GM12801 (cell line): ENCODE data around the gene RXYLT1.

Source experiments
- TF ChIP-seq, protein P1 (sequence below): IDR thresholded peaks from one replicate; pipeline ENCODE4 v1.5.1; 2011; ENCODE audit warnings: control low read depth; ENCODE audit not compliant: insufficient read length; ENCODE audit errors: extremely low read depth

The RXYLT1 gene

GRCh38 chr12:63828867-63829266, 49.2 kb downstream of the RXYLT1 start:
- TF ChIP-seq, protein P1, sequence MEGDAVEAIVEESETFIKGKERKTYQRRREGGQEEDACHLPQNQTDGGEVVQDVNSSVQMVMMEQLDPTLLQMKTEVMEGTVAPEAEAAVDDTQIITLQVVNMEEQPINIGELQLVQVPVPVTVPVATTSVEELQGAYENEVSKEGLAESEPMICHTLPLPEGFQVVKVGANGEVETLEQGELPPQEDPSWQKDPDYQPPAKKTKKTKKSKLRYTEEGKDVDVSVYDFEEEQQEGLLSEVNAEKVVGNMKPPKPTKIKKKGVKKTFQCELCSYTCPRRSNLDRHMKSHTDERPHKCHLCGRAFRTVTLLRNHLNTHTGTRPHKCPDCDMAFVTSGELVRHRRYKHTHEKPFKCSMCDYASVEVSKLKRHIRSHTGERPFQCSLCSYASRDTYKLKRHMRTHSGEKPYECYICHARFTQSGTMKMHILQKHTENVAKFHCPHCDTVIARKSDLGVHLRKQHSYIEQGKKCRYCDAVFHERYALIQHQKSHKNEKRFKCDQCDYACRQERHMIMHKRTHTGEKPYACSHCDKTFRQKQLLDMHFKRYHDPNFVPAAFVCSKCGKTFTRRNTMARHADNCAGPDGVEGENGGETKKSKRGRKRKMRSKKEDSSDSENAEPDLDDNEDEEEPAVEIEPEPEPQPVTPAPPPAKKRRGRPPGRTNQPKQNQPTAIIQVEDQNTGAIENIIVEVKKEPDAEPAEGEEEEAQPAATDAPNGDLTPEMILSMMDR = no peak

DNA sequence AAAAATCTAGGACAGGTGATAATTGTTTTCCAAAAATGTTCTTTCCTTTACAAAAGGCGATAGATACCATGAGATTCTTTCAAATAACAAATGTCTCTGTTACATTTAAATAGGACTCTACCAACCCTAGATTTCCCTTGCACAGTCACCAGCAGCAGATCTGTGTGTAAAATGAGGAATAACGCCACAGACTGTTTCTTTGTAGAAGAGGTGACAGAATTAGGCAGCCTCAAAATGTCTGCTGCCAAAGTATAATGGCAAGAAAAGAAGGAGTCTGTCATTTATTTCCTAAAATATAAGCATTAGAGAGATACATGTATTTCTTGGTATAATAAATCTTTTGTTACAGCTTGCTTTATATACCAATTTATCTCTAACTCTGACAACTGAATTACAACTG, 56.3 kb downstream of the RXYLT1 start:
- TF ChIP-seq, protein P1 = no peak

DNA sequence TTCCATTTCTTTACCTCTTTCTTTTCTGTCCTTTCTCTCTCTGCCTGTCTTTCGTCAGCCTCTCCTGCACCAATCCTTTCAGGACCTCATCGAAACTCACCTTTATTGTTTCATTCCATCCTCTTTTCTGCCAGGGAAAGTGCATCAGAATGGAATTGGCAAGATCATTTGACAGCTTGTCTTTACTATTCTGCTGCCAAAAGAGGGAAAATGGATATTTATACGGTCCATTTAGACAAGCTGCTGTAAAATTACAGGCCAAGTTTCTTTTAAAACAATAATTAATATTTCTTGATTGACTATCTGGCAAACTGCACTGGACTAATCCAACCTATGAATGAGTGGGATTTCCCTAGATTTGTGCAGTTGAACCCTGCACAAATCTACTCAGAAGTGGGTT, 57.2 kb downstream of the RXYLT1 start:
- TF ChIP-seq, protein P1 = no peak

DNA sequence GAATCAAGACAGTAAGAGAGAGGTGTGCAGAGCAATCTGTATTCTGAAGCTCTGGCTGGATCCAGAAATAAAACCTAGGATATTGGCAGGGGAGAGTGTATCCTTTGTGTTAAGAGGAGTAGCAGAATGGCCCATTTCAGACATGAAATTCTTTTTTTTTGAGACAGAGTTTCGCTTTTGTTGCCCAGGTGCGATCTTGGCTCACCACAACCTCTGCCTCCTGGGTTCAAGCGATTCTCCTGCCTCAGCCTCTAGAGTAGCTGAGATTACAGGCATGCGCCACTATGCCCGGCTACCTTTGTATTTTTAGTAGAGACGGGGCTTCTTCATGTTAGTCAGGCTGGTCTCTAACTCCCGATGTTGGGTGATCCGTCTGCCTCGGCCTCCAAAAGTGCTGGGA, 58.7 kb downstream of the RXYLT1 start:
- TF ChIP-seq, protein P1 = no peak

GRCh38 chr12:63841011-63841410, 61.3 kb downstream of the RXYLT1 start:
- TF ChIP-seq, protein P1 = no peak

- TF ChIP-seq, protein P1 = no peak
Observed at GRCh38 chr12:63841571-63841970, 61.9 kb downstream of the RXYLT1 start.

GRCh38 chr12:63843254-63843720, 63.6 kb downstream of the RXYLT1 start:
- TF ChIP-seq, protein P1 = no peak
